GM06990 (cell line): ENCODE data around the gene RAB9A.
A peak's percentile ranks its signal among the peaks of the same experiment; 100 is the strongest.

Experiments used
- DNase-seq: peaks from one replicate; pipeline ENCODE4 v3.0.0-alpha.2; 2011; ENCODE audit not compliant: insufficient read length; ENCODE audit errors: extremely low read depth
- H3K27me3 ChIP-seq: replicated peaks from 2 replicates; pipeline ENCODE4 v1.6.0; 2011; ENCODE audit warnings: low read length; ENCODE audit not compliant: control insufficient read depth, insufficient read depth
- H3K36me3 ChIP-seq: 2 replicates; pipeline ENCODE4 v1.5.1; 2011; ENCODE audit warnings: low read length; ENCODE audit not compliant: control insufficient read depth, insufficient read depth
- H3K4me3 ChIP-seq: replicated peaks from 2 replicates; pipeline ENCODE4 v1.5.1; 2011; ENCODE audit warnings: low read depth, mild to moderate bottlenecking, control low read depth, low read length
- CTCF ChIP-seq: IDR thresholded peaks from 2 replicates; pipeline ENCODE4 v1.5.1; 2011; ENCODE audit warnings: low read length, control low read depth, mild to moderate bottlenecking, inconsistent platforms; ENCODE audit not compliant: insufficient read depth, poor library complexity, severe bottlenecking

The RAB9A gene

GRCh38 chrX:13654116-13654515 lies 34.8 kb upstream of the RAB9A start:
- no peaks in the 10 kb centered on the region for H3K27me3 ChIP-seq
- TF ChIP-seq CTCF = no peak
- peaks cover 2% of the 10 kb centered on the region for H3K36me3 ChIP-seq
- peak overlapping the region; percentile 74 for H3K4me3 ChIP-seq
- DNase-seq = no peak

GRCh38 chrX:13655674-13656073 lies 33.3 kb upstream of the RAB9A start:
- Histone ChIP-seq H3K27me3 (no peaks in the 10 kb centered on the region), H3K36me3 (peaks cover 2% of the 10 kb centered on the region), H3K4me3 (no peak overlapping the region)
- DNase-seq = no peak
- TF ChIP-seq CTCF = no peak

GRCh38 chrX:13658602-13659001 lies 30.3 kb upstream of the RAB9A start:
- H3K4me3 ChIP-seq = no peak overlapping the region
- no peak for DNase-seq
- no peaks in the 10 kb centered on the region for H3K27me3 ChIP-seq
- H3K36me3 ChIP-seq = peaks cover 2% of the 10 kb centered on the region
- peak; percentile 62 for TF ChIP-seq CTCF

- DNase-seq = no peak
- no peak for TF ChIP-seq CTCF
- no peak overlapping the region for H3K4me3 ChIP-seq
- no peaks in the 10 kb centered on the region for H3K27me3 ChIP-seq
- peaks cover 2% of the 10 kb centered on the region for H3K36me3 ChIP-seq
Measured at GRCh38 chrX:13659063-13659462, 29.9 kb upstream of the RAB9A start.

- DNase-seq = no peak
- no peaks in the 10 kb centered on the region for H3K36me3 ChIP-seq
- no peaks in the 10 kb centered on the region for H3K27me3 ChIP-seq
- TF ChIP-seq CTCF = no peak
- peak overlapping the region; percentile 21 for H3K4me3 ChIP-seq
Measured at GRCh38 chrX:13661735-13662288, 27.1 kb upstream of the RAB9A start.

DNA sequence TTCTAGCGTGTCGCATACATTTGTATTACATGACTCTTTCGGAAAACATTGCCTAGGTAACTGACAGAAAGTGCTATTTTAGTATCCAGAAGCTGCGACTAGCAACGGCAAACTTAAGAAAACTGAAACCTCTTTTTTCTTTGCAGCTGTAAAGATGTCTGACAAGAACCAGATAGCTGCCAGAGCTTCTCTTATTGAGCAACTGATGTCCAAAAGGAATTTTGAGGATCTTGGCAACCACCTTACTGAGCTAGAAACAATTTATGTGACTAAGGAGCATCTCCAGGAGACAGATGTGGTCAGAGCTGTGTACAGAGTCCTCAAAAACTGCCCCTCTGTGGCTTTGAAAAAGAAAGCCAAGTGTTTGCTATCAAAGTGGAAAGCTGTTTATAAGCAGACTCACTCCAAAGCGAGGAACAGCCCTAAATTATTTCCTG lies 26.6 kb upstream of the RAB9A start:
- DNase-seq = no peak
- no peak for TF ChIP-seq CTCF
- Histone ChIP-seq H3K36me3 (no peaks in the 10 kb centered on the region), H3K4me3 (peak overlapping the region; percentile 21), H3K27me3 (no peaks in the 10 kb centered on the region)
